ENCODE results near the gene INSYN2B.

DNA sequence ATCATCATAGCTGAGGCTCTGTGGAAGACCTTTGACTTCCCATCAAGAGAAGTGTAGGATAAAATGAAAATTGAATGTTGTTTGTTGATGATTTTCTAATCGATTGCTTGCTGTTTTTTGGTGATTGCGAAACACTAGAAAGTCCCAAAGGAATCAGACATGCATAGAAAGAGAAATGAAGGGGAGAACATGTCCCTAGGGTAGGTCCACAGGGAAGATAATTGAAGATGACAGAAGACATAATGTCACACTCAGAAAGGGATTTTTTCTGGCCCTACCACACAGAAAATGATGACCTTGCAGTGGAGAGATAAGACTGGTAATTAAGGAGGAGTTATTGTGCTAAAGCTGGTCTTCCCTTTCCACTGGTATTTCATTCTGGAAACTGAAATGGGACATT is 62.8 kb downstream of the INSYN2B start:
- no peak for TF ChIP-seq POLR2A (IDR thresholded peaks at IDR 0.05)
- TF ChIP-seq, protein P1, sequence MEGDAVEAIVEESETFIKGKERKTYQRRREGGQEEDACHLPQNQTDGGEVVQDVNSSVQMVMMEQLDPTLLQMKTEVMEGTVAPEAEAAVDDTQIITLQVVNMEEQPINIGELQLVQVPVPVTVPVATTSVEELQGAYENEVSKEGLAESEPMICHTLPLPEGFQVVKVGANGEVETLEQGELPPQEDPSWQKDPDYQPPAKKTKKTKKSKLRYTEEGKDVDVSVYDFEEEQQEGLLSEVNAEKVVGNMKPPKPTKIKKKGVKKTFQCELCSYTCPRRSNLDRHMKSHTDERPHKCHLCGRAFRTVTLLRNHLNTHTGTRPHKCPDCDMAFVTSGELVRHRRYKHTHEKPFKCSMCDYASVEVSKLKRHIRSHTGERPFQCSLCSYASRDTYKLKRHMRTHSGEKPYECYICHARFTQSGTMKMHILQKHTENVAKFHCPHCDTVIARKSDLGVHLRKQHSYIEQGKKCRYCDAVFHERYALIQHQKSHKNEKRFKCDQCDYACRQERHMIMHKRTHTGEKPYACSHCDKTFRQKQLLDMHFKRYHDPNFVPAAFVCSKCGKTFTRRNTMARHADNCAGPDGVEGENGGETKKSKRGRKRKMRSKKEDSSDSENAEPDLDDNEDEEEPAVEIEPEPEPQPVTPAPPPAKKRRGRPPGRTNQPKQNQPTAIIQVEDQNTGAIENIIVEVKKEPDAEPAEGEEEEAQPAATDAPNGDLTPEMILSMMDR (IDR thresholded peaks at IDR 0.05), result no peak

Measured in heart left ventricle (tissue), 13 donors.